ENCODE data around the gene TSC2. TPM values are rescaled to one million over a fixed set of nuclear protein-coding genes. Genes with fewer than 3 reads are reported as not detected.

TSC2 gene
- total and polyA plus RNA-seq, 9 of the 15 experiments (the other 6 are each of a cell fraction or from before 2014, with no cell fraction given) = 1.3 to 68.1 (median 16.6) TPM

DNA sequence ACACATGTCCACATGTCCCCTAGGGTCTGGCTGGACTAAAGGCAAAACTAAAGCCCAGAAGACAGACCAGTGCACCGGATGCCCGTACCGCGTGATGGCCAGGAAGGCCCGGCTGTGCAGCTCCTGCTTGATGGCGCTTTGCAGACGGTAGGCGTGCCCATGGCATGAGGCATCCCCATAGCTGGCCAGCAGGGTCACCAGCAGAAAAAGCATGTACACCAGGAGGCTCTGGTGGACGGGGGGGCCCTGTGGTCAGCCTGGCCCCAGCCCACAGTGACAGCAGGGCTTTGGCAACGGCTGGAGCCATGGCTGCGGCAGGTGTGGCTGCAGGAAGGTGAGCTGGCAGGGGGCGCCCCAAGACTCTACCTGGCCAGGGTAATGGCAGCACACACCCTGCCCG, 45.1 kb downstream of the TSC2 start:
- POLR2A ChIA-PET = no interaction called here
- BruUV-seq (replicated peaks) = no TSS peak
- in situ Hi-C loops (cut with MboI) = no loop called here

DNA sequence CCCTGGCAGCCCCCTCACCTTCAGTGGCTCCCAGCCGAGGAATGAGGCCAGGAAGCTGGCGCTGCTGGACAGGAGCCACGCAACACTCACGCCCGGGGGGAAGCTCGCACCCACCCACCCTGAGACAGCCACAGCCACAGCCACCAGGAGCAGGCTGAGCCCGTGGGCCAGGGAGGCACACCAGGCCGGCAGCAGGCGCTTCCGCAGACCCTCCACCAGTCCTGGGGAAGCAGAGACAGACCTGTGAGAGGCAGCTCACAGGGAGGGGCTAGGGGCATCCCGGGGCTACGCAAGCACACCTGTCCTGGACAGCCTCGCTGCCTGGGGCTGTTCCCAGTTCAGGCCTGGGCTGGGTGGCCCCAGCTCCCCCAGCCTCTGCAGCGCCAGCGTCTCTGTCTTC, 46.0 kb downstream of the TSC2 start:
- no TSS peak for BruUV-seq (replicated peaks)
- peaks cover 51% of the 10 kb centered on the region; the same call in 2 of the 3 replicates for H3K36me3 ChIP-seq (ENCODE audit: control insufficient read depth, insufficient read depth, low read length)
- ChIA-PET POLR2A (no interaction called here), CTCF (ENCODE audit: low intra/inter-chr PET ratio) (no interaction called here)
- no peaks in the 10 kb centered on the region for H3K79me2 ChIP-seq (ENCODE audit: control insufficient read depth, insufficient read depth, low read length)
- intact Hi-C loops (cut with micrococcal nuclease) = no loop called here
- DNase-seq (ENCODE audit: extremely low read depth in 1 of 4, low spot score in 3 of 4) (no peak), ATAC-seq (no peak), FAIRE-seq (no peak)
- H4K20me1 ChIP-seq (replicated peaks; ENCODE audit: control insufficient read depth, insufficient read depth, low read length) = no peaks in the 10 kb centered on the region
- no peaks in the 10 kb centered on the region for H3K9me3 ChIP-seq (replicated peaks; ENCODE audit: control insufficient read depth, insufficient read depth, low read depth, low read length)
- H3K4me3 ChIP-seq = no peak overlapping the region
- H3K9me1 ChIP-seq (ENCODE audit: control insufficient read depth, insufficient read depth, low read length) = no peaks in the 10 kb centered on the region
- no peak overlapping the region; a peak in 1 of 4 replicates for H3K9ac ChIP-seq (ENCODE audit: insufficient read depth in 1 of 2, low read depth in 2 of 2, low read length in 2 of 2)
- no peak overlapping the region for H2AFZ ChIP-seq (ENCODE audit: low read depth, low read length)
- no peak for TF ChIP-seq ZNF347 (CRISPR knock-in tag; IDR thresholded peaks at IDR 0.05; ENCODE audit: low read depth)
- no peak for TF ChIP-seq ZNF431 (CRISPR knock-in tag; IDR thresholded peaks at IDR 0.05)
- no peak for TF ChIP-seq KLF10 (CRISPR knock-in tag; IDR thresholded peaks at IDR 0.05)
- no peak for TF ChIP-seq ZNF311 (CRISPR knock-in tag; IDR thresholded peaks at IDR 0.05)
- TF ChIP-seq RBM22 (IDR thresholded peaks at IDR 0.05; ENCODE audit: low read depth, low read length, poor library complexity, severe bottlenecking) = peak; percentile 56
- H3K27me3 ChIP-seq (ENCODE audit: control insufficient read depth in 2 of 2, insufficient read depth in 2 of 2, low read length in 2 of 2) = no peaks in the 10 kb centered on the region
- no peak overlapping the region for H3K4me2 ChIP-seq (ENCODE audit: insufficient read depth, low read length)
- H3K27ac ChIP-seq (ENCODE audit: extremely low read depth, low read depth, low read length) = no peak overlapping the region
- H3K4me1 ChIP-seq (replicated peaks in 1 of 2; ENCODE audit: control insufficient read depth in 2 of 2, insufficient read depth in 2 of 2, low read length in 2 of 2) = peaks cover 0 to 24% of the 10 kb centered on the region in 2 experiments; a peak in 1 of 5 replicates
- 88% methylated on average over 13 of the region's 15 CpGs for WGBS (ENCODE audit: insufficient coverage, low coverage, missing lambda C conversion rate)
- in situ Hi-C loops (cut with MboI) = no loop called here

More for the DNA sequence above, 45.1 kb downstream of the TSC2 start:
- intact Hi-C loops (cut with micrococcal nuclease) = no loop called here
- WGBS (ENCODE audit: insufficient coverage, low coverage, missing lambda C conversion rate) = 98% methylated on average over 12 of the region's 13 CpGs
- Histone ChIP-seq H3K36me3 (ENCODE audit: control insufficient read depth, insufficient read depth, low read length) (peaks cover 60% of the 10 kb centered on the region; the same call in 2 of the 3 replicates), H4K20me1 (replicated peaks; ENCODE audit: control insufficient read depth, insufficient read depth, low read length) (no peaks in the 10 kb centered on the region), H3K27ac (ENCODE audit: extremely low read depth, low read depth, low read length) (no peak overlapping the region), H3K9ac (ENCODE audit: insufficient read depth in 1 of 2, low read depth in 2 of 2, low read length in 2 of 2) (no peak overlapping the region), H3K4me1 (replicated peaks in 1 of 2; ENCODE audit: control insufficient read depth in 2 of 2, insufficient read depth in 2 of 2, low read length in 2 of 2) (peaks cover 0 to 28% of the 10 kb centered on the region in 2 experiments; a peak in 1 of 5 replicates), H3K9me1 (ENCODE audit: control insufficient read depth, insufficient read depth, low read length) (no peaks in the 10 kb centered on the region), H3K9me3 (replicated peaks; ENCODE audit: control insufficient read depth, insufficient read depth, low read depth, low read length) (no peaks in the 10 kb centered on the region), H3K4me3 (no peak overlapping the region), H3K4me2 (ENCODE audit: insufficient read depth, low read length) (no peak overlapping the region), H3K79me2 (ENCODE audit: control insufficient read depth, insufficient read depth, low read length) (no peaks in the 10 kb centered on the region), H2AFZ (ENCODE audit: low read depth, low read length) (no peak overlapping the region), H3K27me3 (ENCODE audit: control insufficient read depth in 2 of 2, insufficient read depth in 2 of 2, low read length in 2 of 2) (no peaks in the 10 kb centered on the region)
- DNase-seq (ENCODE audit: extremely low read depth in 1 of 4, low spot score in 3 of 4) = no peak
- TF ChIP-seq, protein P1, sequence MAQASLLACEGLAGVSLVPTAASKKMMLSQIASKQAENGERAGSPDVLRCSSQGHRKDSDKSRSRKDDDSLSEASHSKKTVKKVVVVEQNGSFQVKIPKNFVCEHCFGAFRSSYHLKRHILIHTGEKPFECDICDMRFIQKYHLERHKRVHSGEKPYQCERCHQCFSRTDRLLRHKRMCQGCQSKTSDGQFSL (CRISPR knock-in tag; IDR thresholded peaks at IDR 0.05) = 0 out of 2 replicates have a peak, but pooled peaks have one; percentile 47
- TF ChIP-seq, protein P1 (tag; IDR thresholded peaks at IDR 0.05) = no peak
- TF ChIP-seq TGIF2 (CRISPR knock-in tag; IDR thresholded peaks at IDR 0.05) = no peak
- no peak for ATAC-seq
- no peak for FAIRE-seq
- CTCF ChIA-PET (ENCODE audit: low intra/inter-chr PET ratio) = no interaction called here

All from K562 (cell line).